ENCODE data around the gene CTDP1. TPM values are rescaled to one million over a fixed set of nuclear protein-coding genes. Genes with fewer than 3 reads are reported as not detected.

The CTDP1 gene
- total RNA-seq, 1 experiment from 2014 or later = 33.7 TPM

- Histone ChIP-seq H3K4ac (ENCODE audit: low read depth, low read length) (no peak overlapping the region), H3K9me3 (ENCODE audit: control insufficient read depth, low read depth, low read length) (no peaks in the 10 kb centered on the region), H2BK20ac (ENCODE audit: low read depth, low read length, poor library complexity, severe bottlenecking) (no peak overlapping the region), H4K8ac (replicated peaks; ENCODE audit: insufficient read length, low read depth, low read length) (no peak overlapping the region), H3K4me2 (ENCODE audit: insufficient read depth, insufficient read length, low read length) (no peak overlapping the region), H3T11ph (ENCODE audit: low read length) (no peak overlapping the region), H4K20me1 (ENCODE audit: control insufficient read depth, insufficient read depth, insufficient read length) (no peaks in the 10 kb centered on the region), H3K56ac (ENCODE audit: insufficient read length, low read depth, low read length) (no peak overlapping the region), H3K18ac (ENCODE audit: insufficient read length, low read depth, low read length) (no peak overlapping the region), H3K27me3 (ENCODE audit: insufficient read depth, low read length) (no peaks in the 10 kb centered on the region), H3K23ac (ENCODE audit: insufficient read length, low read depth, low read length) (no peak overlapping the region), H3K14ac (ENCODE audit: insufficient read depth, low read length) (no peak overlapping the region), H3K27ac (ENCODE audit: insufficient read length, low read depth, low read length) (no peak overlapping the region), H3K79me1 (ENCODE audit: insufficient read depth, low read depth, low read length, poor library complexity, severe bottlenecking) (no peaks in the 10 kb centered on the region), H2BK15ac (ENCODE audit: low read depth, low read length) (no peak overlapping the region), H3K9ac (ENCODE audit: extremely low read depth, insufficient read length, low read length) (no peak overlapping the region), H2BK12ac (ENCODE audit: insufficient read length, low read depth, low read length) (no peak overlapping the region), H4K91ac (ENCODE audit: insufficient read length, low read depth, low read length) (no peak overlapping the region), H3K79me2 (ENCODE audit: insufficient read depth, low read length) (no peaks in the 10 kb centered on the region), H2BK120ac (ENCODE audit: low read depth, low read length, poor library complexity, severe bottlenecking) (no peak overlapping the region), H3K4me1 (ENCODE audit: insufficient read depth, low read length) (no peaks in the 10 kb centered on the region), H3K23me2 (ENCODE audit: insufficient read length, low read depth, low read length, poor library complexity, severe bottlenecking) (no peaks in the 10 kb centered on the region), H2BK5ac (ENCODE audit: insufficient read length, low read length) (no peak overlapping the region), H2AK5ac (ENCODE audit: insufficient read length, low read length) (no peak overlapping the region), H4K5ac (ENCODE audit: insufficient read length, low read depth, low read length) (no peak overlapping the region), H2AFZ (ENCODE audit: low read length) (no peak overlapping the region)
- H3K4me1 Mint-ChIP-seq = no peaks in the 10 kb centered on the region
- DNase-seq = no peak
- no peaks in the 10 kb centered on the region for H3K27me3 Mint-ChIP-seq (ENCODE audit: low read depth)
- peaks cover 17 to 31% (median 23%) of the 10 kb centered on the region in 3 experiments for H3K36me3 Mint-ChIP-seq (ENCODE audit: insufficient read depth in 1 of 3, low read depth in 3 of 3)
- TF ChIP-seq CTCF (conservative IDR thresholded peaks at IDR 0.05) = no peak
- H3K9me3 Mint-ChIP-seq = no peaks in the 10 kb centered on the region
- no CpG with 5 or more reads among the region's 49 CpGs for WGBS (ENCODE audit: extremely low coverage, insufficient read length, low lambda C conversion rate)
- no peak overlapping the region for H3K4me3 Mint-ChIP-seq
- peak overlapping the region in 2 of 3 experiments; percentile 72 to 75; a peak in 3 of 7 replicates for H3K27ac Mint-ChIP-seq
Observed at GRCh38 chr18:79749251-79750191, 69.9 kb downstream of the CTDP1 start.

Data from H9 (cell line).